ENCODE results near the gene BAAT.
"Not testable (repeated sequence)": the region's sequence is repeated elsewhere in the genome, so short reads cannot be mapped to it uniquely, and the experiment has no call there.

The BAAT gene

GRCh38 chr9:101384873-101385536, at the start of gene BAAT:
Gene BAAT (minus strand): TSS chr9:101385006. CDS start chr9:101371404, 13,602 bp downstream.
- not testable (repeated sequence) for DNase-seq

- DNase-seq = no peak
Observed at GRCh38 chr9:101433229-101433628, 48.4 kb upstream of the BAAT start.

GRCh38 chr9:101432740-101433139, 47.9 kb upstream of the BAAT start:
- no peak for DNase-seq

- no peak for DNase-seq
Observed at GRCh38 chr9:101432171-101432570, 47.4 kb upstream of the BAAT start.

GRCh38 chr9:101429736-101430135, 44.9 kb upstream of the BAAT start:
- no peak for DNase-seq

GRCh38 chr9:101428909-101429308, 44.1 kb upstream of the BAAT start:
- DNase-seq = no peak

- DNase-seq = no peak
Observed at GRCh38 chr9:101427957-101428655, 43.3 kb upstream of the BAAT start.

- DNase-seq = no peak
Observed at GRCh38 chr9:101427358-101427757, 42.6 kb upstream of the BAAT start.

GRCh38 chr9:101421653-101422065, 36.9 kb upstream of the BAAT start:
- no peak for DNase-seq

GRCh38 chr9:101419863-101420262, 35.1 kb upstream of the BAAT start:
- no peak for DNase-seq

GRCh38 chr9:101418518-101419430, 34.0 kb upstream of the BAAT start:
- DNase-seq = no peak

GRCh38 chr9:101417977-101418376, 33.2 kb upstream of the BAAT start:
- DNase-seq = no peak

- DNase-seq = no peak
Observed at GRCh38 chr9:101417389-101417788, 32.6 kb upstream of the BAAT start.

GRCh38 chr9:101415578-101415977, 30.8 kb upstream of the BAAT start:
- no peak for DNase-seq

GRCh38 chr9:101414839-101415238, 30.0 kb upstream of the BAAT start:
- no peak for DNase-seq

GRCh38 chr9:101409079-101409477, 24.3 kb upstream of the BAAT start:
- DNase-seq = no peak

GRCh38 chr9:101408374-101409078, 23.7 kb upstream of the BAAT start:
- DNase-seq = no peak

GRCh38 chr9:101403516-101404285, 18.9 kb upstream of the BAAT start:
- DNase-seq = no peak

GRCh38 chr9:101400120-101400519, 15.3 kb upstream of the BAAT start:
- DNase-seq = no peak

GRCh38 chr9:101399643-101399970, 14.8 kb upstream of the BAAT start:
- DNase-seq = no peak

GRCh38 chr9:101398930-101399642, 14.3 kb upstream of the BAAT start:
- no peak for DNase-seq

Data from CD4-positive, alpha-beta T cell treated with Interleukin-4 for 4 hours (primary cell).